MM.1S (cell line): Measurements from ENCODE around the gene CCDC59.

Experiments
- DNase-seq: peaks from one replicate; pipeline ENCODE4 v3.0.0-alpha.2; 2015
- H2AFZ ChIP-seq: fragments of 300-600 bp; sonication (generic); 2 replicates; pipeline ENCODE4 v1.6.0; 2016; ENCODE audit warnings: antibody characterized with exemption, low read length
- H3F3A ChIP-seq: fragments of 300-600 bp; sonication (generic); 2 replicates; pipeline ENCODE4 v1.6.1; 2016; ENCODE audit warnings: mild to moderate bottlenecking, antibody characterized with exemption, low read length, moderate library complexity, mixed read lengths; ENCODE audit not compliant: insufficient read depth
- H3K27ac ChIP-seq: fragments of 300-600 bp; sonication (generic); 2 replicates; pipeline ENCODE4 v1.5.1; 2016; ENCODE audit warnings: mild to moderate bottlenecking, low read length
- H3K27me3 ChIP-seq: fragments of 300-600 bp; sonication (generic); replicated peaks from 2 replicates; pipeline ENCODE4 v1.6.0; 2016; ENCODE audit warnings: low read length; ENCODE audit not compliant: insufficient read depth
- H3K36me3 ChIP-seq: fragments of 300-600 bp; sonication (generic); replicated peaks from 2 replicates; pipeline ENCODE4 v1.6.1; 2016; ENCODE audit warnings: mild to moderate bottlenecking, low read length, mixed read lengths; ENCODE audit not compliant: insufficient read depth
- H3K4me1 ChIP-seq: fragments of 300-600 bp; sonication (generic); 2 replicates; pipeline ENCODE4 v1.6.1; 2016; ENCODE audit warnings: low read length, mixed read lengths
- H3K4me2 ChIP-seq: fragments of 300-600 bp; sonication (generic); 2 replicates; pipeline ENCODE4 v1.6.0; 2016; ENCODE audit warnings: low read depth, low read length
- H3K4me3 ChIP-seq: fragments of 300-600 bp; sonication (generic); 2 replicates; pipeline ENCODE4 v1.5.1; 2016; ENCODE audit warnings: low read length, mixed read lengths
- H3K79me2 ChIP-seq: fragments of 300-600 bp; sonication (generic); 2 replicates; pipeline ENCODE4 v1.6.1; 2016; ENCODE audit warnings: mixed run types, low read length, mixed read lengths
- H3K9ac ChIP-seq: fragments of 300-600 bp; sonication (generic); 2 replicates; pipeline ENCODE4 v1.6.1; 2016; ENCODE audit warnings: low read length, mixed read lengths
- H3K9me2 ChIP-seq: fragments of 300-600 bp; sonication (generic); replicated peaks from 2 replicates; pipeline ENCODE4 v1.6.1; 2016; ENCODE audit warnings: mild to moderate bottlenecking, low read length, mixed read lengths; ENCODE audit not compliant: insufficient read depth
- H3K9me3 ChIP-seq: fragments of 300-600 bp; sonication (generic); replicated peaks from 2 replicates; pipeline ENCODE4 v1.6.1; 2016; ENCODE audit warnings: mild to moderate bottlenecking, low read length, mixed read lengths; ENCODE audit not compliant: insufficient read depth
- H4K20me1 ChIP-seq: fragments of 300-600 bp; sonication (generic); 2 replicates; pipeline ENCODE4 v1.6.1; 2016; ENCODE audit warnings: mild to moderate bottlenecking, low read length, moderate library complexity, mixed read lengths; ENCODE audit not compliant: insufficient read depth
- EZH2 ChIP-seq: fragments of 300-600 bp; sonication (generic); optimal IDR thresholded peaks from 2 replicates; pipeline ENCODE3; 2017; ENCODE audit warnings: low read depth, mild to moderate bottlenecking, antibody characterized with exemption, low read length, mixed read lengths
- EZH2phosphoT487 ChIP-seq: fragments of 300-600 bp; sonication (generic); IDR thresholded peaks from 2 replicates; pipeline ENCODE4 v1.6.1; 2018; ENCODE audit warnings: antibody characterized with exemption, low read length
- TF ChIP-seq, protein P1 (sequence below): fragments of 300-600 bp; sonication (generic); IDR thresholded peaks from 2 replicates; pipeline ENCODE4 v1.5.1; 2016; ENCODE audit warnings: antibody characterized with exemption, low read length, mixed read lengths

The CCDC59 gene

GRCh38 chr12:82326905-82327503, 31.2 kb downstream of the CCDC59 start:
- peak; percentile 23 for DNase-seq

GRCh38 chr12:82325540-82326336, 32.4 kb downstream of the CCDC59 start:
- no peaks in the 10 kb centered on the region for H3K79me2 ChIP-seq
- no peaks in the 10 kb centered on the region for H3F3A ChIP-seq
- no peaks in the 10 kb centered on the region for H3K36me3 ChIP-seq
- no peak overlapping the region for H3K4me3 ChIP-seq
- H3K9ac ChIP-seq, result no peak overlapping the region
- no peak overlapping the region for H3K4me2 ChIP-seq
- no peaks in the 10 kb centered on the region for H3K9me2 ChIP-seq
- TF ChIP-seq EZH2phosphoT487 (no peak), EZH2 (no peak)
- TF ChIP-seq, protein P1, sequence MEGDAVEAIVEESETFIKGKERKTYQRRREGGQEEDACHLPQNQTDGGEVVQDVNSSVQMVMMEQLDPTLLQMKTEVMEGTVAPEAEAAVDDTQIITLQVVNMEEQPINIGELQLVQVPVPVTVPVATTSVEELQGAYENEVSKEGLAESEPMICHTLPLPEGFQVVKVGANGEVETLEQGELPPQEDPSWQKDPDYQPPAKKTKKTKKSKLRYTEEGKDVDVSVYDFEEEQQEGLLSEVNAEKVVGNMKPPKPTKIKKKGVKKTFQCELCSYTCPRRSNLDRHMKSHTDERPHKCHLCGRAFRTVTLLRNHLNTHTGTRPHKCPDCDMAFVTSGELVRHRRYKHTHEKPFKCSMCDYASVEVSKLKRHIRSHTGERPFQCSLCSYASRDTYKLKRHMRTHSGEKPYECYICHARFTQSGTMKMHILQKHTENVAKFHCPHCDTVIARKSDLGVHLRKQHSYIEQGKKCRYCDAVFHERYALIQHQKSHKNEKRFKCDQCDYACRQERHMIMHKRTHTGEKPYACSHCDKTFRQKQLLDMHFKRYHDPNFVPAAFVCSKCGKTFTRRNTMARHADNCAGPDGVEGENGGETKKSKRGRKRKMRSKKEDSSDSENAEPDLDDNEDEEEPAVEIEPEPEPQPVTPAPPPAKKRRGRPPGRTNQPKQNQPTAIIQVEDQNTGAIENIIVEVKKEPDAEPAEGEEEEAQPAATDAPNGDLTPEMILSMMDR, result no peak
- no peak overlapping the region for H2AFZ ChIP-seq
- no peaks in the 10 kb centered on the region for H3K4me1 ChIP-seq
- H3K27me3 ChIP-seq, result no peaks in the 10 kb centered on the region
- H3K27ac ChIP-seq, result no peak overlapping the region
- H4K20me1 ChIP-seq, result no peaks in the 10 kb centered on the region
- H3K9me3 ChIP-seq, result no peaks in the 10 kb centered on the region
- DNase-seq, result no peak

More at GRCh38 chr12:82326905-82327503, 31.2 kb downstream of the CCDC59 start:
- Histone ChIP-seq H3K9ac (no peak overlapping the region), H3K4me1 (peaks cover 5% of the 10 kb centered on the region; the same call in 1 of the 2 replicates), H2AFZ (no peak overlapping the region), H3K4me3 (no peak overlapping the region), H3F3A (no peaks in the 10 kb centered on the region), H3K9me3 (no peaks in the 10 kb centered on the region), H4K20me1 (no peaks in the 10 kb centered on the region), H3K36me3 (no peaks in the 10 kb centered on the region), H3K9me2 (no peaks in the 10 kb centered on the region), H3K27me3 (no peaks in the 10 kb centered on the region), H3K4me2 (no peak overlapping the region), H3K27ac (no peak overlapping the region), H3K79me2 (no peaks in the 10 kb centered on the region)
- TF ChIP-seq, protein P1, result peak; percentile 45
- TF ChIP-seq EZH2phosphoT487, result no peak

DNA sequence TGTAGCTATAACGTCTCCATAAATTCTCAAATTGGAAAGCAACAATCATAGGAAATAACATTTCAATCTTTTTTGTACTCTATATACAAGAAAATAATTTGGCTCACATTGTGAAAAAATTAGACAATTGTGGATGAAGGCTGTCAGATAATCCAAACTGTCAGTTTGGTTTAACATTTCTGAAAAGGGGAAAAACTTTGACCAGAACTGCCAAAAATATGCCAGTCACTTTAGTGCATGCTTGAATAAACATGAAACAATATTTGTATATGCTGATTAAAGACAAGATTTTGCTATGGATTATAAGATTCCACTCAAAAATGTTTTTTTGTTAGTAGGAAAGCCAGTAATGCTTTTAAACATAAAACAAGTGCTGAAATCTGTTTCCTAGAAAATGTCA, 38.9 kb downstream of the CCDC59 start:
- Histone ChIP-seq H3K36me3 (no peaks in the 10 kb centered on the region), H3K9me2 (no peaks in the 10 kb centered on the region), H3K9ac (no peak overlapping the region), H3K9me3 (no peaks in the 10 kb centered on the region), H3K27ac (no peak overlapping the region), H3K4me1 (no peaks in the 10 kb centered on the region), H3K4me2 (no peak overlapping the region), H3K27me3 (no peaks in the 10 kb centered on the region), H4K20me1 (no peaks in the 10 kb centered on the region), H3F3A (no peaks in the 10 kb centered on the region), H3K79me2 (no peaks in the 10 kb centered on the region), H2AFZ (no peak overlapping the region), H3K4me3 (no peak overlapping the region)
- no peak for TF ChIP-seq EZH2phosphoT487
- TF ChIP-seq EZH2, result no peak
- TF ChIP-seq, protein P1, result no peak
- DNase-seq, result no peak
